Calu3 (cell line): ENCODE results near the gene NAT10. TPM values are rescaled to one million over a fixed set of nuclear protein-coding genes. Genes with fewer than 3 reads are reported as not detected.

Experiments used
- BruUV-seq: library from RNA; stranded (reverse); fragments of 400-500 nt; replicated peaks from 2 replicates; lab custom pipeline; 2021; lab: Mats Ljungman, UMichigan
- CTCF ChIA-PET: fragments of 300-600 bp; sonication (Branson Sonifier 250); formaldehyde crosslinking; loops from one replicate; lab custom pipeline; 2022; ENCODE audit warnings: antibody characterized with exemption; lab: Charles Lee
- DNase-seq: peaks from one replicate; pipeline ENCODE4 v3.0.0; 2022
- H3K27ac Mint-ChIP-seq: one replicate; pipeline ENCODE4 v1.8.0; 2022; ENCODE audit warnings: mixed read lengths; ENCODE audit not compliant: unreplicated experiment
- H3K27me3 Mint-ChIP-seq: one replicate; pipeline ENCODE4 v1.8.0; 2022; ENCODE audit warnings: mixed read lengths; ENCODE audit not compliant: unreplicated experiment
- H3K36me3 Mint-ChIP-seq: one replicate; pipeline ENCODE4 v1.8.0; 2022; ENCODE audit warnings: mild to moderate bottlenecking, moderate library complexity, mixed read lengths; ENCODE audit not compliant: insufficient read depth, unreplicated experiment
- H3K4me1 Mint-ChIP-seq: one replicate; pipeline ENCODE4 v1.8.0; 2022; ENCODE audit warnings: mild to moderate bottlenecking, low read depth, mixed read lengths; ENCODE audit not compliant: unreplicated experiment
- H3K4me3 Mint-ChIP-seq: one replicate; pipeline ENCODE4 v1.8.0; 2022; ENCODE audit warnings: mild to moderate bottlenecking, low read depth, moderate library complexity, mixed read lengths; ENCODE audit not compliant: unreplicated experiment
- H3K9me3 Mint-ChIP-seq: one replicate; pipeline ENCODE4 v1.8.0; 2022; ENCODE audit warnings: low read depth, mixed read lengths; ENCODE audit not compliant: unreplicated experiment
- intact Hi-C: fragments of 100-400 bp; cut with micrococcal nuclease; formaldehyde crosslinking; loops from one replicate; pipeline ENCODE4 v1.10.0; 2022; ENCODE audit not compliant: unreplicated experiment
- total RNA-seq: library from RNA; stranded (reverse); gene quantifications from 2 replicates; pipeline ENCODE4 v1.2.3, GENCODE V29; 2022
- TF ChIP-seq, protein P1 (sequence below): fragments of 200-600 bp; IDR thresholded peaks from one replicate; pipeline ENCODE4 v1.8.0; 2022; ENCODE audit warnings: antibody characterized with exemption; ENCODE audit not compliant: unreplicated experiment

NAT10 gene
- total RNA-seq, 1 experiment from 2014 or later, result 80.1 TPM

GRCh38 chr11:34149786-34150185 lies 44.4 kb downstream of the NAT10 start:
- DNase-seq, result peak; percentile 38
- TF ChIP-seq, protein P1, sequence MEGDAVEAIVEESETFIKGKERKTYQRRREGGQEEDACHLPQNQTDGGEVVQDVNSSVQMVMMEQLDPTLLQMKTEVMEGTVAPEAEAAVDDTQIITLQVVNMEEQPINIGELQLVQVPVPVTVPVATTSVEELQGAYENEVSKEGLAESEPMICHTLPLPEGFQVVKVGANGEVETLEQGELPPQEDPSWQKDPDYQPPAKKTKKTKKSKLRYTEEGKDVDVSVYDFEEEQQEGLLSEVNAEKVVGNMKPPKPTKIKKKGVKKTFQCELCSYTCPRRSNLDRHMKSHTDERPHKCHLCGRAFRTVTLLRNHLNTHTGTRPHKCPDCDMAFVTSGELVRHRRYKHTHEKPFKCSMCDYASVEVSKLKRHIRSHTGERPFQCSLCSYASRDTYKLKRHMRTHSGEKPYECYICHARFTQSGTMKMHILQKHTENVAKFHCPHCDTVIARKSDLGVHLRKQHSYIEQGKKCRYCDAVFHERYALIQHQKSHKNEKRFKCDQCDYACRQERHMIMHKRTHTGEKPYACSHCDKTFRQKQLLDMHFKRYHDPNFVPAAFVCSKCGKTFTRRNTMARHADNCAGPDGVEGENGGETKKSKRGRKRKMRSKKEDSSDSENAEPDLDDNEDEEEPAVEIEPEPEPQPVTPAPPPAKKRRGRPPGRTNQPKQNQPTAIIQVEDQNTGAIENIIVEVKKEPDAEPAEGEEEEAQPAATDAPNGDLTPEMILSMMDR, result peak; percentile 50
- no peaks in the 10 kb centered on the region for H3K9me3 Mint-ChIP-seq
- H3K36me3 Mint-ChIP-seq, result peaks cover 46% of the 10 kb centered on the region
- CTCF ChIA-PET, result interaction anchor here (0.5 to 1.6 kb wide), 2 partner anchors 24 to 43 kb away, joined by 3 to 6 read pairs; no protein-coding TSS in a partner anchor
- BruUV-seq, result no TSS peak
- intact Hi-C loops, result no loop called here
- no peak overlapping the region for H3K27ac Mint-ChIP-seq
- no peaks in the 10 kb centered on the region for H3K4me1 Mint-ChIP-seq
- no peaks in the 10 kb centered on the region for H3K27me3 Mint-ChIP-seq
- no peak overlapping the region for H3K4me3 Mint-ChIP-seq

- DNase-seq, result no peak
- Mint-ChIP-seq H3K4me1 (no peaks in the 10 kb centered on the region), H3K27ac (no peak overlapping the region), H3K4me3 (no peak overlapping the region), H3K9me3 (no peaks in the 10 kb centered on the region), H3K36me3 (peaks cover 44% of the 10 kb centered on the region), H3K27me3 (no peaks in the 10 kb centered on the region)
- CTCF ChIA-PET, result interaction anchor here (0.5 to 1.6 kb wide), 2 partner anchors 24 to 44 kb away, joined by 3 to 6 read pairs; no protein-coding TSS in a partner anchor
- BruUV-seq, result no TSS peak
- intact Hi-C loops, result no loop called here
- TF ChIP-seq, protein P1, result no peak
Observed at GRCh38 chr11:34150494-34151151, 45.2 kb downstream of the NAT10 start.

DNA sequence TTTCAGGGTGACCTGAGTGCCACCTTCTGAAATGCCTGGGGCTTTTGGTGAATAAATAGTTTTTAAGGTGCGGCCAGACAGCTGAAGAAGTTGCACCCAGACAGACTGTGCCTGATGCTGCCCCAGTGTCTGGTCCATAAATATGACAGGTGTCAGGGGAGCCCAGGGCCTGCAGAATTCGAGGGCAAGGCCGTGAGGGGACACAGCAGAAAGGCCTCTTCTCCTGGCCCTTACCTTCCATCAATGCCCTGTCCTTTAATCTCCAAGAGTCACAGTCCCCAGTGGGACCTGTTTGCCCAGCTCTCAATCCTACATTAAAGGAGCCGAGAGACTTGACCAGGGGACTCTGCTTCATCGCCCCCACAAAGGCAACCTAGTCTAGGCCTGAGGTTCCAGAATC lies 45.7 kb downstream of the NAT10 start:
- DNase-seq, result no peak
- no peaks in the 10 kb centered on the region for H3K4me1 Mint-ChIP-seq
- no peak overlapping the region for H3K27ac Mint-ChIP-seq
- H3K4me3 Mint-ChIP-seq, result no peak overlapping the region
- no peaks in the 10 kb centered on the region for H3K9me3 Mint-ChIP-seq
- TF ChIP-seq, protein P1, result no peak
- intact Hi-C loops, result no loop called here
- BruUV-seq, result TSS peak; percentile 44
- peaks cover 42% of the 10 kb centered on the region for H3K36me3 Mint-ChIP-seq
- H3K27me3 Mint-ChIP-seq, result no peaks in the 10 kb centered on the region
- CTCF ChIA-PET, result no interaction called here

DNA sequence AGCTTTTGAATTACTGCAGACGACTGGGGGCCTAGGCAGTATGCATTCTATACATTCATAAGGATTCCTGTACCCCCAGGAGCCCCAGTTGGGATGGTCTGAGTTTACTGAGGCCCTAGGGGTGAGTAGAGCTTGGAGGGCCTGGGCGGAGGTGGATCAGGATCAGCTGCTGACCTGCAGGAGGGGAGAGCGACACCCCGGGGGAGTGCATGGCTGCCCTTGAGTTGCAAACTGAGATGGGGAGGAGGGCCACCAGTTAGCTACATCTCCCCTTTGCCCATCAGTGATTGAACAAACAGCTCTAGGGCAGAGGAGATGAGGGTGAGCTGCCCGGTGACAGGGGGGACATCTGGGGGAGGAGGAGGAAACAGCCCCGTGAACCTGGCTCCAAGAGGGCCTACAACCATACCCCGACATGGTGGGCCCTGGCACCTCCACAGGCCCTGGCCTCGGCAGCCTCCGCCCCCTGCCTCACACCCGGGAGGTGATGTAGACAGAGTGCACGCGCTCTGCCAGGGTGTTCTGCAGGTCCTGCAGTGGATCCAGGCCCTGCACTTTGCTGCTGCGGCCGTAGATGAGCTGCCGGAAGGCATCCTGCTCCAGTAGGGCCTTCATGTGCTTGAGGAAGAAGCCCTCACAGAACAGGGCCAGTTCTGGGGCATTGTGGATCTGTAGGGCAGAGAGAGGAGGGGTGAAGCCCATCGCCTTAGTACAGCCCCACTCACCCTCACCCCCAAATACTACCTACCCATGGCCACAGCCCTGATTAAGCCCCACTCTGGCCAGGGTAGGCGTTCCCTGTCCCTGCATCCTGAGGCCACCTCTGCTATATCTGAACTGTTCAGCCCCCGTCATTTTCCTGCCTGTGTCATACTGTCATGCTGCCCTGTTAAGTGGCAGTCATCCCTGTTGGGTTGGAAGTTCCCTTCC lies 46.8 kb downstream of the NAT10 start:
- no peaks in the 10 kb centered on the region for H3K4me1 Mint-ChIP-seq
- no peaks in the 10 kb centered on the region for H3K9me3 Mint-ChIP-seq
- TF ChIP-seq, protein P1, result no peak
- H3K4me3 Mint-ChIP-seq, result no peak overlapping the region
- no peaks in the 10 kb centered on the region for H3K27me3 Mint-ChIP-seq
- H3K36me3 Mint-ChIP-seq, result peaks cover 46% of the 10 kb centered on the region
- H3K27ac Mint-ChIP-seq, result no peak overlapping the region
- no peak for DNase-seq
- intact Hi-C loops, result no loop called here
- no TSS peak for BruUV-seq
- CTCF ChIA-PET, result interaction anchor here (0.6 kb wide), 2 partner anchors 68 to 165 kb away, joined by 3 read pairs; no protein-coding TSS in a partner anchor
